DND-41 (cell line): Measurements from ENCODE around the gene CFAP61.

Source experiments
- ATAC-seq: fragments of 200-7000 bp; cut with Tn5 transposase; 3 replicates; pipeline ENCODE4 v1.9.1; 2021; ENCODE audit warnings: low read depth; ENCODE audit not compliant: insufficient read depth
- DNase-seq: peaks from one replicate; pipeline ENCODE4 v3.0.0-alpha.2; 2020
- H2AFZ ChIP-seq: 2 replicates; pipeline ENCODE4 v1.6.0; 2012; ENCODE audit warnings: low read depth, low read length
- H3K27ac ChIP-seq: 2 replicates; pipeline ENCODE4 v1.5.1; 2012; ENCODE audit warnings: low read length, inconsistent platforms
- H3K27me3 ChIP-seq: fragments of 200-600 bp; sonication (generic); 2 replicates; pipeline ENCODE4 v1.6.0; 2012; ENCODE audit warnings: low read length, mild to moderate bottlenecking, inconsistent platforms; ENCODE audit not compliant: insufficient read depth, poor library complexity
- H3K36me3 ChIP-seq: 2 replicates; pipeline ENCODE4 v1.5.1; 2012; ENCODE audit warnings: low read length, inconsistent platforms; ENCODE audit not compliant: insufficient read depth
- H3K4me1 ChIP-seq: 2 replicates; pipeline ENCODE4 v1.5.1; 2012; ENCODE audit warnings: mild to moderate bottlenecking, low read length; ENCODE audit not compliant: insufficient read depth
- H3K4me2 ChIP-seq: 2 replicates; pipeline ENCODE4 v1.6.0; 2012; ENCODE audit warnings: mild to moderate bottlenecking, moderate library complexity, low read length, inconsistent platforms; ENCODE audit not compliant: insufficient read depth
- H3K4me3 ChIP-seq, 2 experiments: fragments of 200-600 bp in 1 of 2; shearing (Covaris generic) in 1 of 2; 2 replicates each; pipeline ENCODE4 v1.5.1; 2012 to 2016; ENCODE audit warnings: inconsistent platforms in 2 of 2, low read length in 2 of 2, mild to moderate bottlenecking in 2 of 2, low read depth in 1 of 2, moderate library complexity in 1 of 2
- H3K79me2 ChIP-seq: 2 replicates; pipeline ENCODE4 v1.6.0; 2012; ENCODE audit warnings: low read length, inconsistent platforms; ENCODE audit not compliant: insufficient read depth
- H3K9ac ChIP-seq: 2 replicates; pipeline ENCODE4 v1.6.0; 2012; ENCODE audit warnings: low read depth, mild to moderate bottlenecking, inconsistent platforms, low read length, moderate library complexity
- H3K9me3 ChIP-seq: 2 replicates; pipeline ENCODE4 v1.5.1; 2012; ENCODE audit warnings: low read length, moderate library complexity, mild to moderate bottlenecking, inconsistent platforms; ENCODE audit not compliant: insufficient read depth, severe bottlenecking
- H4K20me1 ChIP-seq: 2 replicates; pipeline ENCODE4 v1.6.0; 2012; ENCODE audit warnings: low read length; ENCODE audit not compliant: insufficient read depth
- CTCF ChIP-seq: IDR thresholded peaks from 2 replicates; pipeline ENCODE4 v1.5.1; 2012; ENCODE audit warnings: borderline replicate concordance, low read length, moderate library complexity, mild to moderate bottlenecking; ENCODE audit not compliant: poor library complexity, severe bottlenecking; ENCODE audit errors: extremely low read depth
- EZH2 ChIP-seq: IDR thresholded peaks from 3 replicates; pipeline ENCODE4 v1.6.1; 2012; ENCODE audit warnings: borderline replicate concordance, low read depth, mild to moderate bottlenecking, moderate library complexity, low read length, inconsistent platforms; ENCODE audit not compliant: severe bottlenecking

The CFAP61 gene

GRCh38 chr20:20251836-20252235, 199.5 kb downstream of the CFAP61 start:
- DNase-seq (no peak), ATAC-seq (no peak)
- no peaks in the 10 kb centered on the region for H3K36me3 ChIP-seq
- H4K20me1 ChIP-seq = no peaks in the 10 kb centered on the region
- H3K9ac ChIP-seq = no peak overlapping the region
- H3K4me2 ChIP-seq = no peak overlapping the region
- no peak overlapping the region for H2AFZ ChIP-seq
- TF ChIP-seq EZH2 (no peak), CTCF (no peak)
- H3K79me2 ChIP-seq = no peaks in the 10 kb centered on the region
- H3K4me3 ChIP-seq = no peak overlapping the region
- H3K9me3 ChIP-seq = no peaks in the 10 kb centered on the region
- no peaks in the 10 kb centered on the region for H3K4me1 ChIP-seq
- peaks cover 3% of the 10 kb centered on the region for H3K27me3 ChIP-seq
- H3K27ac ChIP-seq = no peak overlapping the region

GRCh38 chr20:20253039-20253743, 200.9 kb downstream of the CFAP61 start:
- TF ChIP-seq CTCF = no peak
- TF ChIP-seq EZH2 = no peak
- Histone ChIP-seq H2AFZ (no peak overlapping the region), H3K27me3 (peaks cover 3% of the 10 kb centered on the region), H3K4me1 (no peaks in the 10 kb centered on the region), H3K9ac (no peak overlapping the region), H3K9me3 (no peaks in the 10 kb centered on the region), H3K4me3 (no peak overlapping the region), H4K20me1 (no peaks in the 10 kb centered on the region), H3K27ac (no peak overlapping the region), H3K4me2 (no peak overlapping the region), H3K79me2 (no peaks in the 10 kb centered on the region), H3K36me3 (no peaks in the 10 kb centered on the region)
- ATAC-seq (no peak), DNase-seq (no peak)

GRCh38 chr20:20253744-20254330, 201.5 kb downstream of the CFAP61 start:
- Histone ChIP-seq H3K36me3 (no peaks in the 10 kb centered on the region), H3K4me3 (no peak overlapping the region), H3K4me1 (no peaks in the 10 kb centered on the region), H3K27me3 (peaks cover 9% of the 10 kb centered on the region), H3K9me3 (no peaks in the 10 kb centered on the region), H3K79me2 (no peaks in the 10 kb centered on the region), H2AFZ (no peak overlapping the region), H3K4me2 (no peak overlapping the region), H3K9ac (no peak overlapping the region), H4K20me1 (no peaks in the 10 kb centered on the region), H3K27ac (no peak overlapping the region)
- DNase-seq (no peak), ATAC-seq (no peak)
- no peak for TF ChIP-seq CTCF

- Histone ChIP-seq H3K79me2 (no peaks in the 10 kb centered on the region), H4K20me1 (no peaks in the 10 kb centered on the region), H3K4me3 (no peak overlapping the region), H3K4me2 (no peak overlapping the region), H2AFZ (no peak overlapping the region), H3K36me3 (no peaks in the 10 kb centered on the region), H3K4me1 (no peaks in the 10 kb centered on the region), H3K9me3 (no peaks in the 10 kb centered on the region), H3K27ac (no peak overlapping the region), H3K9ac (no peak overlapping the region), H3K27me3 (peaks cover 9% of the 10 kb centered on the region)
- DNase-seq = no peak
- no peak for ATAC-seq
- TF ChIP-seq EZH2 (no peak), CTCF (no peak)
Measured at GRCh38 chr20:20255099-20255498, 202.8 kb downstream of the CFAP61 start.
